OCI-LY3 (cell line): ENCODE results near the gene SORBS1.

ENCODE experiments used
- H2AFZ ChIP-seq: fragments of 200-600, 300-600 bp; shearing (Covaris generic); 2 replicates; pipeline ENCODE4 v1.6.0; 2014; ENCODE audit warnings: antibody characterized with exemption, low read depth, low read length
- H3K27ac ChIP-seq: fragments of 200-600, 300-600 bp; sonication (generic); 2 replicates; pipeline ENCODE4 v1.5.1; 2014; ENCODE audit warnings: mild to moderate bottlenecking, low read length, moderate library complexity, mixed read lengths
- H3K27me3 ChIP-seq: fragments of 200-600, 300-600 bp; sonication (generic); 2 replicates; pipeline ENCODE4 v1.6.1; 2014; ENCODE audit warnings: low read depth, low read length, mixed read lengths
- H3K36me3 ChIP-seq: fragments of 200-600, 300-600 bp; sonication (generic); replicated peaks from 2 replicates; pipeline ENCODE3; 2014; ENCODE audit warnings: low read depth, low read length, mixed read lengths
- H3K4me1 ChIP-seq: fragments of 300-600, 200-600 bp; sonication (generic); 2 replicates; pipeline ENCODE4 v1.6.1; 2014; ENCODE audit warnings: low read length, mixed read lengths
- H3K4me2 ChIP-seq: fragments of 200-600, 300-600 bp; sonication (generic); 2 replicates; pipeline ENCODE4 v1.6.1; 2014; ENCODE audit warnings: low read length, mixed read lengths
- H3K4me3 ChIP-seq: fragments of 300-600, 200-600 bp; sonication (generic); 2 replicates; pipeline ENCODE4 v1.5.1; 2014; ENCODE audit warnings: antibody characterized with exemption, mild to moderate bottlenecking, low read length, moderate library complexity
- H3K79me2 ChIP-seq: fragments of 300-600, 200-600 bp; shearing (Covaris generic); 2 replicates; pipeline ENCODE4 v1.6.1; 2014; ENCODE audit warnings: mild to moderate bottlenecking, low read length, mixed read lengths
- H3K9ac ChIP-seq: fragments of 300-600, 200-600 bp; shearing (Covaris generic); 2 replicates; pipeline ENCODE4 v1.6.0; 2014; ENCODE audit warnings: mild to moderate bottlenecking, low read length, moderate library complexity
- H3K9me3 ChIP-seq: fragments of 200-600, 300-600 bp; shearing (Covaris generic); 2 replicates; pipeline ENCODE4 v1.6.1; 2014; ENCODE audit warnings: low read length, mixed read lengths; ENCODE audit not compliant: insufficient read depth
- H4K20me1 ChIP-seq: fragments of 200-600, 300-600 bp; sonication (generic); 2 replicates; pipeline ENCODE4 v1.6.1; 2016; ENCODE audit warnings: low read length, mixed read lengths; ENCODE audit not compliant: insufficient read depth
- CTCF ChIP-seq: fragments of 200-600, 300-600 bp; sonication (generic); IDR thresholded peaks from 2 replicates; pipeline ENCODE4 v1.5.1; 2014; ENCODE audit warnings: antibody characterized with exemption, low read length, low read depth
- EZH2phosphoT487 ChIP-seq: fragments of 200-600 bp; shearing (Covaris generic); IDR thresholded peaks from 2 replicates; pipeline ENCODE4 v1.6.1; 2018; ENCODE audit warnings: antibody characterized with exemption, mixed run types, low read depth

The SORBS1 gene

GRCh38 chr10:95414844-95415485, 146.2 kb downstream of the SORBS1 start:
- H3K36me3 ChIP-seq, result no peaks in the 10 kb centered on the region
- no peaks in the 10 kb centered on the region for H4K20me1 ChIP-seq
- no peak overlapping the region for H3K4me2 ChIP-seq
- H3K27ac ChIP-seq, result no peak overlapping the region
- H3K79me2 ChIP-seq, result no peaks in the 10 kb centered on the region
- H2AFZ ChIP-seq, result no peak overlapping the region
- no peaks in the 10 kb centered on the region for H3K27me3 ChIP-seq
- TF ChIP-seq EZH2phosphoT487, result no peak
- no peak for TF ChIP-seq CTCF
- H3K4me1 ChIP-seq, result no peaks in the 10 kb centered on the region
- no peaks in the 10 kb centered on the region for H3K9me3 ChIP-seq
- H3K9ac ChIP-seq, result no peak overlapping the region
- no peak overlapping the region for H3K4me3 ChIP-seq

- Histone ChIP-seq H3K4me3 (no peak overlapping the region), H3K9ac (no peak overlapping the region), H2AFZ (no peak overlapping the region), H3K4me2 (no peak overlapping the region), H3K36me3 (no peaks in the 10 kb centered on the region), H3K79me2 (no peaks in the 10 kb centered on the region), H3K27ac (no peak overlapping the region), H3K9me3 (no peaks in the 10 kb centered on the region), H3K4me1 (no peaks in the 10 kb centered on the region), H4K20me1 (no peaks in the 10 kb centered on the region), H3K27me3 (0 out of 2 replicates have a peak, but pooled peaks cover 4% of the 10 kb centered on the region)
- no peak for TF ChIP-seq CTCF
Observed at GRCh38 chr10:95414016-95414830, 146.9 kb downstream of the SORBS1 start.

- no peak for TF ChIP-seq EZH2phosphoT487
- 0 out of 2 replicates have a peak, but pooled peaks cover 4% of the 10 kb centered on the region for H3K27me3 ChIP-seq
- no peaks in the 10 kb centered on the region for H3K79me2 ChIP-seq
- H3K36me3 ChIP-seq, result no peaks in the 10 kb centered on the region
- H3K4me2 ChIP-seq, result no peak overlapping the region
- H2AFZ ChIP-seq, result no peak overlapping the region
- H4K20me1 ChIP-seq, result no peaks in the 10 kb centered on the region
- no peaks in the 10 kb centered on the region for H3K9me3 ChIP-seq
- no peak overlapping the region for H3K4me3 ChIP-seq
- no peak overlapping the region for H3K9ac ChIP-seq
- no peaks in the 10 kb centered on the region for H3K4me1 ChIP-seq
- no peak overlapping the region for H3K27ac ChIP-seq
Observed at GRCh38 chr10:95413588-95413987, 147.6 kb downstream of the SORBS1 start.

- TF ChIP-seq CTCF (no peak), EZH2phosphoT487 (no peak)
- no peaks in the 10 kb centered on the region for H4K20me1 ChIP-seq
- no peak overlapping the region for H2AFZ ChIP-seq
- no peak overlapping the region for H3K4me2 ChIP-seq
- 0 out of 2 replicates have a peak, but pooled peaks cover 4% of the 10 kb centered on the region for H3K27me3 ChIP-seq
- no peaks in the 10 kb centered on the region for H3K9me3 ChIP-seq
- no peaks in the 10 kb centered on the region for H3K36me3 ChIP-seq
- H3K9ac ChIP-seq, result no peak overlapping the region
- H3K4me3 ChIP-seq, result no peak overlapping the region
- H3K27ac ChIP-seq, result no peak overlapping the region
- H3K4me1 ChIP-seq, result no peaks in the 10 kb centered on the region
- no peaks in the 10 kb centered on the region for H3K79me2 ChIP-seq
Observed at GRCh38 chr10:95411635-95412034, 149.5 kb downstream of the SORBS1 start.
